Cerebellar cortex (tissue), 1 donor: ENCODE data around the gene CMTM4.
"Not testable (repeated sequence)": the region's sequence is repeated elsewhere in the genome, so short reads cannot be mapped to it uniquely, and the experiment has no call there.

Source experiments
- DNase-seq: peaks from one replicate; pipeline ENCODE4 v3.0.0-alpha.2; 2015; ENCODE audit warnings: low spot score

The CMTM4 gene

DNA sequence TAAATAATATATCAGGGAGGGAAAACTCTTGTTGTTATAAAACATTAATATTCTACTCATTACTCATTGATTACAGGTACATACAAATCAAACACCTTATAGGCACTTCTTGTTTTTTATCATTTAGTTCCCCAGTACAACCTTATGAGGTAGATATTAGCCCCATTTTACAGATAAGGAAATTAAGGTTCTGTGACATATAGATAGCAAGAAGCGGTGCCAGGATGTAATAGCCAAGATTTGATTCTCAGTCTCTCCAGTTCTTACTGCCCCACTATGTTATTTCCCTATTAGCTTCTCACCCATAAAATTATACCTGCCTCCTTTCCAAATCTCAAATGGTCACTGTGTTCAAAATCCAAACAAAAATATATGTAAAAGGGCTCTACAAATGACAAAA lies 55.2 kb downstream of the CMTM4 start:
- no peak for DNase-seq

GRCh38 chr16:66640724-66641314 lies 55.7 kb downstream of the CMTM4 start:
- DNase-seq = no peak

DNA sequence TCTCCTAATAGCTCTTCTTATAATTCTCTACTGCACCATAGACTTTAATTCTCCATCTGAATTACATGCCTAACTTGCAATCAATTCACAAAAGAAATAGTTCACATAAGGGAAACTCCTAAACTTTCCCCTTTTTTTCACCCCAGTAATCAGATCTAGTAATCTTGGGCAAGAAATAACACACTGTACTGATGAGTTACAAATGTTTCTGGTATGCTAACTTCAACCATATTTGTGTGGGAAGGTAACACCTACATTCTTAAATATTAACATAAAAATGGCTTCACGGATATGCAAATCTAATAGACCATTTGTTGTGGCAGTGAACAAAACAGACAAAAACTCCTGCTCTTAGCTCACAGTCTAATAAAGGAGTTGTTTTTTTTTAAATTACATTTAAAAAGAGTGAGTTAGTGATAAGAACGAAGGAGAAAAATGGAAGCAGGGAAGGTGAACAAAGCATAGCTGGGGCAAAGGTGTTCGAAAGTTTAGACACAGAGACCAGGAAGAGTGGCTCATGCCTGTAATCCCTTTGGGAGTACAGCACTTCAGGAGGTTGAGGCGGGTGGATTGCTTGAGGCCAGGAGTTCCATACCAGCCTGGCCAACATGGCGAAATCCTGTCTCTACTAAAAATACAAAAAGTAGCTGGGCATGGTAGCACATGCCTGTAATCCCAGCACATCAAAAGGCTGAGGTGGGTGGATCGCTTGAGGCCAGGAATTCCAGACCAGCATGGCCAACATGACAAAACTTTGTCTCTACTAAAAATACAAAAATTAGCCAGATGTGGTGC lies 57.3 kb downstream of the CMTM4 start:
- DNase-seq = no peak

GRCh38 chr16:66637806-66638205 lies 58.7 kb downstream of the CMTM4 start:
- no peak for DNase-seq

- DNase-seq = peak; percentile 15
Measured at GRCh38 chr16:66636199-66636598, 60.3 kb downstream of the CMTM4 start.

DNA sequence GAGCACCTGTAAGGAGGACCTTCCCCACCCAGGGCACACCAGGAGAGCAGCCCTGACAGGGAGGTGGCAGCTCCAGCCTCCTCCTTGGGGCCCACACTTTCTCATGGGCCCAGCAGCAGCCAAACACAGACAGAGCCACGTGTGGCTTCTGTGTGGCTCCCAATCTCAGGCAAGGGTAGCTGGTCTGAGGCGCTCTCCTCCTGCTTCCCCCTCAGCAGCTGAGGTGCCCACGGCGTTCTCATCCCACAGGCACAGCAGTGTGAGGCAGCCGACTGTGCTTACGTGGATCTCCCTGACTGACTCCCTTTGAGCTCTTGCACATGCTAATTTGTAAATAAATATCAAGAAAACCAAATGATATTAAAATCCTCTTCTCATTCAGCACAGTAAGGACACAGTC lies 61.1 kb downstream of the CMTM4 start:
- DNase-seq = no peak

GRCh38 chr16:66634527-66635196 lies 61.9 kb downstream of the CMTM4 start:
- DNase-seq = no peak

DNA sequence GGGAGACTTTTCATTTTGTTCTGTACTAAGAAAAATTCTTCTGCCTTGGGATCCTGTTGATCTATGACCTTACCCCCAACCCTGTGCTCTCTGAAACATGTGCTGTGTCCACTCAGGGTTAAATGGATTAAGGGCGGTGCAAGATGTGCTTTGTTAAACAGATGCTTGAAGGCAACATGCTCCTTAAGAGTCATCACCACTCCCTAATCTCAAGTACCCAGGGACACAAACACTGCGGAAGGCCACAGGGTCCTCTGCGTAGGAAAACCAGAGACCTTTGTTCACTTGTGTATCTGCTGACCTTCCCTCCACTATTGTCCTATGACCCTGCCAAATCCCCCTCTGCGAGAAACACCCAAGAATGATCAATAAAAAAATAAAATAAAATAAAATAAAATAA lies 65.0 kb downstream of the CMTM4 start:
- DNase-seq = not testable (repeated sequence)

- DNase-seq = not testable (repeated sequence)
Measured at GRCh38 chr16:66630561-66631260, 65.8 kb downstream of the CMTM4 start.

- DNase-seq = no peak
Measured at GRCh38 chr16:66629856-66630255, 66.7 kb downstream of the CMTM4 start.

DNA sequence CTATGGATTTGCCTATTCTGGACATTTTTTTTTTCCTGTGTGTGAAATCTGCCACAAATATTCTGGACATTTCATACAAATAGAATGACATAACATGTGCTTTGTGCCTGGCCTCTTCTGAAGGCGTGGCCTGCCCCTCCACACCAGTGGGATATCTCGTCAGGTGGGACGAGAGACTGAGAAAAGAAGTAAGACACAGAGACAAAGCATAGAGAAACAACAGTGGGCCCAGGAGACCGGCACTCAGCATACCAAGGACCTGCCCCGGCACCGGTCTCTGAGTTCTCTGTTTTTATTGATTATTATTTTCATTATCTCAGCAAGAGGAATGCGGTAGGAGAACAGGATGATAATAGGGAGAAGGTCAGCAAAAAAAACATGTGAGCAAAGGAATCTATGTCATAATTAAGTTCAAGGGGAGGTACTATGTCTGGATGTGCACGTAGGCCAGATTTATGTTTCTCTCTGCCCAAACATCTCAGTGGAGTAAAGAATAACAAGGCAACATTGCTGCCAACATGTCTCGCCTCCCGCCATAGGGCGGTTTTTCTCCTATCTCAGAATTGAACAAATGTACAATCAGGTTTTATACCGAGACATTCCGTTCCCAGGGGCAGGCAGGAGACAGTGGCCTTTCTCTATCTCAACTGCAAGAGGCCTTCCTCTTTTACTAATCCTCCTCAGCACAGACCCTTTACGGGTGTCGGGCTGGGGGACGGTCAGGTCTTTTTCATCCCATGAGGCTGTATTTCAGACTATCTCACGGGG lies 68.7 kb downstream of the CMTM4 start:
- DNase-seq = not testable (repeated sequence)

- DNase-seq = no peak
Measured at GRCh38 chr16:66623755-66624154, 72.8 kb downstream of the CMTM4 start.

DNA sequence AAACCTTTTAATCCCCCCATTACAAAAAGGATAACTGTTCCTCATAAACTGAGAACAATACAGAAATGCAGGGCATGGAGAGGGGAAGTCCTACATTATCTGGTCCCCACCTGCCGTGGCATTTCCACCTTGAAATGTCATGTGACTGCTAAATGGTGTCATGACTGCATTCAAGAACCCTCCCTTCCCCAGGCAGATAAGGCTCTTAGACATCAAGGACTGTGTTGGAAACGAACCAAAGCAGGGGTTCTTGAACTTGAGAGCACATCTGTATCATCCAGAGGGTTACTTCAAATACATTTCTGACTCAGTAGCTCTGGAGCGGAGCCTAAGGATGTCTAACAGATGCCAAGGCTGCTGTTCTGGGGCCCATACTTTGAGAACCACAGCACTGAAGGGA lies 73.7 kb downstream of the CMTM4 start:
- DNase-seq = no peak

DNA sequence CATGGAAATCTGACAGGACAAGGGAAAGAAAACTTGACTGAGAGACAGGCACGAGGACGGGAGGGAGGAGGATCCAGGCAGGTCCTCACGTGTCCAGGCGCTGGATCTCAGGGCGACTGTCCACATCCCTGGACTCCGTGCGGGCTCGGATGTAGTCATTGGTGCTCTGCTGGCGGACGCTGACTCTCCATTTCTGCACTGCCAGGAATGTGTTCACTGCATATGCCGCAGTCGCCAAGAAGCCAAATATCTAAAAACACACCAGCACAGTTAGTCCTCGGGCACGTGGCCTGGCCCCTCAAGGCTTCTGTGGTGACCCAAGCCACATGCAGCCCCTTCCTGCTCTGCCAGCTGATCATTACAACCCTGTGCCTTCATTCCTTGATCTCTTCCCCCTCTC lies 74.6 kb downstream of the CMTM4 start:
- no peak for DNase-seq

DNA sequence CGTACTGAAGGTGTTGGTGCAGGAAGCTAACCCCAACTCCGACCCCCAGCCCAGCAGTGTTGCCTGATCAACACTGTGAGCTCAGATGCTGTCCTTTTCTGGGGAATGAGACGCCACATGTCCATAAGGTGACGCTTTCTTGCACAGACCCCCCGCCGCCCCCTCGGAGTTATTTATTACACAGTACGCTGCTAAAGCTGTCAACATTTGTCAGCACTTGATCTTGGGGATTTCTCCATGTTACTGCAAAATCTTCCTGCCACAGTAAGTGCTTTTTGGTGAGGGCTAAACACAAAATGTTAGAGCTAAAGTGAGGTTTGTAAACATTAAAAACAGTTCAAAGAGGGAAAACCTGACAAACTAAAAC lies 76.1 kb downstream of the CMTM4 start:
- DNase-seq = no peak

DNA sequence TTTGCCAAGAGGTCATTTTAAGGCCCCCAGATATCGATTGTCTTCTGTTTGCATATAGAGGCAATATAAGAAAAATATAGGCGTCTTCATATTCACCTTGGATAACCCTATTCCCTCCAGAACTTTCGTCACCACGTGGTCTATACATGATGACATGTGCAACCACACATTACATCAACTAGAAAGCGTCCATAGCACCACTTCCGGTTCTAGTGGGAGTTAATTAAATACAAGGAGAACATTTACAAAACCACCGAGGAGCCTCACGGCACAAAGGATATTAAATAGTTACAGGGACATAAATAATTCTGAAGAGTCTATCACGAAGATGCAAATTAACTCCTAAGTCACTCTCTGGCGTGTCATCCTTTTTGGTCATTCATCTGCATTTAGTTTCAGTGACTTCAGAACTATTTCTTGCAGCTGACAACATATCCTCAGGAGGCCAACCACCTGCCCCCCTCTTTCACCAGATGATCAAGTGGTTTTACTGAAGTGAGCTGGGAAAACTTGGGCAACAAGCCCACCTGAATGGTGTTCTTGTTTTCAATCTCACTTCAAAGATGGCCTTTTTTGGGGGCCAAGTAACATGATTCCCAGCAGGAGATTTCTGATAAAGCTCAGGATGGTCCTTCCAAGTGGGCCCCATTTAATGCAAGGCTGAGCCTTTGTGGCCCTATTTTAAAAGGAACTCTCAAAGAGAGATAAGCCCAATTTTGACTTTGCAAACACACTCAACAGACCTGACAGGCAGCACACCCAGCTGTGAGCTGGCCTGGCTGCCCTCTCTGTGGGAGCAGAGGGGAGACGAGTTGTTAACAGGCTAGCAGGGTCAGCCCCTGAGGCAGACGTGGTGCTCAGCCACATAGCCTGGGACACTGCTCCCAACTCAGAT lies 76.8 kb downstream of the CMTM4 start:
- DNase-seq = no peak

GRCh38 chr16:66618588-66619375 lies 77.8 kb downstream of the CMTM4 start:
- DNase-seq = no peak

DNA sequence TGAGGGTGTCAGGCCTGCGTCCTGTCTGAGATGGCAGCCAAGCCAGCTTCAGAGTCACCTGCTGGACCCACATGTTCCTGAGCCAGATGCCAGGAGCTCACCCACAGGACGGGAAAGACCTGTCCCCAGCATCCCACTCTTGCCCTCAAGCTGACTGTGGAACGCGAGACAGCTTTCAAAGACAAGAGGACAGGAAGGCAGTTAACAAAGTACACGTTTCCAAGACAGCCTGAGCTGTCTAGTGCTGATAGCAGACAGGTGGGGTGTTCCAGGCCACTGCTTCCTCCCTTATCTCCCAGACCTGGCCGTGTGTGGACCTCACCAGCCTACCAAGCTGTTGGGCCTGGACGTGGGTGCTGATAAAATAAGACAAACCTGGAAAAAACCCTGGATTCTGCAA lies 78.8 kb downstream of the CMTM4 start:
- DNase-seq = no peak

DNA sequence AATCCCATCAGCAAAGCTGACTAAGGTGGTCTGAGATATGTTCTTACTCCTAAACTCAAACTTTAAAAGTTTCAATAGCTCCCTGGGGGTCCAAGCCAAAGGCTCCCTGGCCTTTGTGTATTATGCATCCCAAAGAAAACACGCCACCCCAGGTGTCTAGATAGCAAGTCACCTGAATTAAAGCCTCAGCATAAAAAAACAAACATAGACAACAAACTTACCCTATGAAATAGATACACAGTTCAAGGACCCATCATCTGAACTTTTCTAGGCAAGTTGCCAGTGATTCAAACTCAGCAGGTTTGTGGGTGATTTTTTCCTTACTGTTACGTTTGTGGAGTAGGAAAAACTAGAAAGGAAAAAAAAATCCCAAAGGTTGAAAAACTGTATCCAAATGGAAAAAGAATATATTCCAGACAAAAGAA lies 79.5 kb downstream of the CMTM4 start:
- no peak for DNase-seq

- DNase-seq = no peak
Measured at GRCh38 chr16:66616592-66616991, 80.0 kb downstream of the CMTM4 start.
